Measurements from ENCODE around the gene SFXN3.
A peak's percentile ranks its signal among the peaks of the same experiment; 100 is the strongest.

Gene SFXN3

GRCh38 chr10:101085846-101086245 is 54.8 kb downstream of the SFXN3 start:
- ATAC-seq (ENCODE audit: low read depth): peak; percentile 84
- Histone ChIP-seq H3K36me3 (ENCODE audit: low read depth) (no peaks in the 10 kb centered on the region), H3K4me3 (ENCODE audit: severe bottlenecking) (no peak overlapping the region), H3K27ac (ENCODE audit: poor library complexity, severe bottlenecking) (no peak overlapping the region), H3K9me3 (ENCODE audit: severe bottlenecking) (no peaks in the 10 kb centered on the region), H3K27me3 (ENCODE audit: insufficient read depth, poor library complexity, severe bottlenecking) (peaks cover 7% of the 10 kb centered on the region), H3K4me1 (ENCODE audit: insufficient read depth, poor library complexity, severe bottlenecking) (no peaks in the 10 kb centered on the region)
- TF ChIP-seq CTCF (IDR thresholded peaks at IDR 0.05; ENCODE audit: poor library complexity, severe bottlenecking): no peak
- DNase-seq (ENCODE audit: low spot score): no peak

GRCh38 chr10:101087376-101087775 is 56.3 kb downstream of the SFXN3 start:
- H3K27ac ChIP-seq (ENCODE audit: poor library complexity, severe bottlenecking): no peak overlapping the region
- no peak overlapping the region for H3K4me3 ChIP-seq (ENCODE audit: severe bottlenecking)
- H3K27me3 ChIP-seq (ENCODE audit: insufficient read depth, poor library complexity, severe bottlenecking): peaks cover 3% of the 10 kb centered on the region
- no peaks in the 10 kb centered on the region for H3K9me3 ChIP-seq (ENCODE audit: severe bottlenecking)
- TF ChIP-seq CTCF (IDR thresholded peaks at IDR 0.05; ENCODE audit: poor library complexity, severe bottlenecking): no peak
- DNase-seq (ENCODE audit: low spot score) (no peak), ATAC-seq (ENCODE audit: low read depth) (no peak)
- no peaks in the 10 kb centered on the region for H3K36me3 ChIP-seq (ENCODE audit: low read depth)
- no peaks in the 10 kb centered on the region for H3K4me1 ChIP-seq (ENCODE audit: insufficient read depth, poor library complexity, severe bottlenecking)

GRCh38 chr10:101087965-101088364 is 56.9 kb downstream of the SFXN3 start:
- H3K4me3 ChIP-seq (ENCODE audit: severe bottlenecking): no peak overlapping the region
- H3K36me3 ChIP-seq (ENCODE audit: low read depth): no peaks in the 10 kb centered on the region
- H3K27me3 ChIP-seq (ENCODE audit: insufficient read depth, poor library complexity, severe bottlenecking): peaks cover 3% of the 10 kb centered on the region
- ATAC-seq (ENCODE audit: low read depth): no peak
- no peak for DNase-seq (ENCODE audit: low spot score)
- no peaks in the 10 kb centered on the region for H3K4me1 ChIP-seq (ENCODE audit: insufficient read depth, poor library complexity, severe bottlenecking)
- TF ChIP-seq CTCF (IDR thresholded peaks at IDR 0.05; ENCODE audit: poor library complexity, severe bottlenecking): no peak
- no peak overlapping the region for H3K27ac ChIP-seq (ENCODE audit: poor library complexity, severe bottlenecking)
- H3K9me3 ChIP-seq (ENCODE audit: severe bottlenecking): no peaks in the 10 kb centered on the region

GRCh38 chr10:101089520-101090299 is 58.7 kb downstream of the SFXN3 start:
- no peaks in the 10 kb centered on the region for H3K9me3 ChIP-seq (ENCODE audit: severe bottlenecking)
- H3K36me3 ChIP-seq (ENCODE audit: low read depth): no peaks in the 10 kb centered on the region
- H3K4me1 ChIP-seq (ENCODE audit: insufficient read depth, poor library complexity, severe bottlenecking): no peaks in the 10 kb centered on the region
- peaks cover 3% of the 10 kb centered on the region for H3K27me3 ChIP-seq (ENCODE audit: insufficient read depth, poor library complexity, severe bottlenecking)
- ATAC-seq (ENCODE audit: low read depth): no peak
- H3K4me3 ChIP-seq (ENCODE audit: severe bottlenecking): no peak overlapping the region
- DNase-seq (ENCODE audit: low spot score): no peak
- no peak overlapping the region for H3K27ac ChIP-seq (ENCODE audit: poor library complexity, severe bottlenecking)
- no peak for TF ChIP-seq CTCF (IDR thresholded peaks at IDR 0.05; ENCODE audit: poor library complexity, severe bottlenecking)

- Histone ChIP-seq H3K4me1 (ENCODE audit: insufficient read depth, poor library complexity, severe bottlenecking) (no peaks in the 10 kb centered on the region), H3K9me3 (ENCODE audit: severe bottlenecking) (no peaks in the 10 kb centered on the region), H3K4me3 (ENCODE audit: severe bottlenecking) (no peak overlapping the region)
Measured at GRCh38 chr10:101090597-101090996, 59.6 kb downstream of the SFXN3 start.

More at GRCh38 chr10:101090597-101090996, 59.6 kb downstream of the SFXN3 start:
- ATAC-seq (ENCODE audit: low read depth) (no peak), DNase-seq (ENCODE audit: low spot score) (no peak)
- Histone ChIP-seq H3K36me3 (ENCODE audit: low read depth) (no peaks in the 10 kb centered on the region), H3K27ac (ENCODE audit: poor library complexity, severe bottlenecking) (no peak overlapping the region), H3K27me3 (ENCODE audit: insufficient read depth, poor library complexity, severe bottlenecking) (peaks cover 3% of the 10 kb centered on the region)
- no peak for TF ChIP-seq CTCF (IDR thresholded peaks at IDR 0.05; ENCODE audit: poor library complexity, severe bottlenecking)

Measured in RWPE2 (cell line).